Measurements from ENCODE around the gene MICAL3. TPM values are rescaled to one million over a fixed set of nuclear protein-coding genes. Genes with fewer than 3 reads are reported as not detected.

Gene MICAL3
- total and polyA plus RNA-seq, 9 of the 15 experiments (the other 6 are each of a cell fraction or from before 2014, with no cell fraction given), result 0.53 to 32.1 (median 12.3) TPM

DNA sequence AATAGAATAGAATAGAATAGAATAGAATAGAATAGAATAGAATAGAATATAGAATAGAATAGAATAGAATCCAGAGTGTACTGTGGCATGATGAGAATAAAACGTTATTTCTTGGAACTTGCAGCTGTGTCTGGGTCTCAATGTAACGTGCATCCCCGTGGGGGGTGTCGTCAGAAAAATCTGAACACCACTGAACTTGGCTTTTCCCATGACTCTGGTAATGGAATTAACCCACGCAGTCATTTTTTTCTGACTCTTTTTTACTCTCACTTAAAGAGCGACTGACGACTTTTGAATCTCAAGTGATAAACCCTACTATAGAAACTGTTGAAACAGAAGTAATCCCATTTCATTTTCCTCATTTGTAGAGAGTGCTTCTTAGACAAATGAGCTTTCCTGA, 157.7 kb downstream of the MICAL3 start:
- FAIRE-seq, result no peak
- Histone ChIP-seq H3K36me3 (ENCODE audit: control insufficient read depth, insufficient read depth, low read length) (peaks cover 48% of the 10 kb centered on the region; the same call in 2 of the 3 replicates), H3K27ac (ENCODE audit: extremely low read depth, low read depth, low read length) (no peak overlapping the region), H3K27me3 (ENCODE audit: control insufficient read depth in 2 of 2, insufficient read depth in 2 of 2, low read length in 2 of 2) (no peaks in the 10 kb centered on the region), H3K9me3 (replicated peaks; ENCODE audit: control insufficient read depth, insufficient read depth, low read depth, low read length) (no peaks in the 10 kb centered on the region), H3K79me2 (ENCODE audit: control insufficient read depth, insufficient read depth, low read length) (no peaks in the 10 kb centered on the region), H2AFZ (ENCODE audit: low read depth, low read length) (no peak overlapping the region), H3K4me1 (replicated peaks in 1 of 2; ENCODE audit: control insufficient read depth in 2 of 2, insufficient read depth in 2 of 2, low read length in 2 of 2) (peaks cover 0 to 6% of the 10 kb centered on the region in 2 experiments; a peak in 2 of 5 replicates), H3K9me1 (ENCODE audit: control insufficient read depth, insufficient read depth, low read length) (no peaks in the 10 kb centered on the region), H3K4me2 (ENCODE audit: insufficient read depth, low read length) (no peak overlapping the region), H3K9ac (ENCODE audit: insufficient read depth in 1 of 2, low read depth in 2 of 2, low read length in 2 of 2) (no peak overlapping the region), H4K20me1 (replicated peaks; ENCODE audit: control insufficient read depth, insufficient read depth, low read length) (no peaks in the 10 kb centered on the region), H3K4me3 (no peak overlapping the region)
- TF ChIP-seq FOS (IDR thresholded peaks at IDR 0.05; ENCODE audit: extremely low read depth, insufficient read length) (no peak), MXI1 (IDR thresholded peaks at IDR 0.05; ENCODE audit: low read depth, low read length) (no peak), SMARCA5 (IDR thresholded peaks at IDR 0.05) (no peak), ZNF699 (CRISPR knock-in tag; IDR thresholded peaks at IDR 0.05; ENCODE audit: insufficient replicate concordance) (no peak), ZNF408 (CRISPR knock-in tag; IDR thresholded peaks at IDR 0.05; ENCODE audit: low read depth) (no peak), DNMT1 (IDR thresholded peaks at IDR 0.05) (no peak), ZNF583 (CRISPR knock-in tag; IDR thresholded peaks at IDR 0.05) (no peak), RFX7 (CRISPR knock-in tag; IDR thresholded peaks at IDR 0.05) (no peak), ADNP (tag; IDR thresholded peaks at IDR 0.05) (no peak), ZC3H8 (IDR thresholded peaks at IDR 0.05) (no peak)
- TF ChIP-seq, protein P1, sequence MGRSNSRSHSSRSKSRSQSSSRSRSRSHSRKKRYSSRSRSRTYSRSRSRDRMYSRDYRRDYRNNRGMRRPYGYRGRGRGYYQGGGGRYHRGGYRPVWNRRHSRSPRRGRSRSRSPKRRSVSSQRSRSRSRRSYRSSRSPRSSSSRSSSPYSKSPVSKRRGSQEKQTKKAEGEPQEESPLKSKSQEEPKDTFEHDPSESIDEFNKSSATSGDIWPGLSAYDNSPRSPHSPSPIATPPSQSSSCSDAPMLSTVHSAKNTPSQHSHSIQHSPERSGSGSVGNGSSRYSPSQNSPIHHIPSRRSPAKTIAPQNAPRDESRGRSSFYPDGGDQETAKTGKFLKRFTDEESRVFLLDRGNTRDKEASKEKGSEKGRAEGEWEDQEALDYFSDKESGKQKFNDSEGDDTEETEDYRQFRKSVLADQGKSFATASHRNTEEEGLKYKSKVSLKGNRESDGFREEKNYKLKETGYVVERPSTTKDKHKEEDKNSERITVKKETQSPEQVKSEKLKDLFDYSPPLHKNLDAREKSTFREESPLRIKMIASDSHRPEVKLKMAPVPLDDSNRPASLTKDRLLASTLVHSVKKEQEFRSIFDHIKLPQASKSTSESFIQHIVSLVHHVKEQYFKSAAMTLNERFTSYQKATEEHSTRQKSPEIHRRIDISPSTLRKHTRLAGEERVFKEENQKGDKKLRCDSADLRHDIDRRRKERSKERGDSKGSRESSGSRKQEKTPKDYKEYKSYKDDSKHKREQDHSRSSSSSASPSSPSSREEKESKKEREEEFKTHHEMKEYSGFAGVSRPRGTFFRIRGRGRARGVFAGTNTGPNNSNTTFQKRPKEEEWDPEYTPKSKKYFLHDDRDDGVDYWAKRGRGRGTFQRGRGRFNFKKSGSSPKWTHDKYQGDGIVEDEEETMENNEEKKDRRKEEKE (IDR thresholded peaks at IDR 0.05; ENCODE audit: borderline replicate concordance in 1 of 2, control insufficient read depth in 1 of 2, low read depth in 2 of 2, low read length in 1 of 2), result no peak
- TF ChIP-seq, protein P2, sequence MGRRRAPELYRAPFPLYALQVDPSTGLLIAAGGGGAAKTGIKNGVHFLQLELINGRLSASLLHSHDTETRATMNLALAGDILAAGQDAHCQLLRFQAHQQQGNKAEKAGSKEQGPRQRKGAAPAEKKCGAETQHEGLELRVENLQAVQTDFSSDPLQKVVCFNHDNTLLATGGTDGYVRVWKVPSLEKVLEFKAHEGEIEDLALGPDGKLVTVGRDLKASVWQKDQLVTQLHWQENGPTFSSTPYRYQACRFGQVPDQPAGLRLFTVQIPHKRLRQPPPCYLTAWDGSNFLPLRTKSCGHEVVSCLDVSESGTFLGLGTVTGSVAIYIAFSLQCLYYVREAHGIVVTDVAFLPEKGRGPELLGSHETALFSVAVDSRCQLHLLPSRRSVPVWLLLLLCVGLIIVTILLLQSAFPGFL (CRISPR knock-in tag; IDR thresholded peaks at IDR 0.05), result no peak
- TF ChIP-seq, protein P3, sequence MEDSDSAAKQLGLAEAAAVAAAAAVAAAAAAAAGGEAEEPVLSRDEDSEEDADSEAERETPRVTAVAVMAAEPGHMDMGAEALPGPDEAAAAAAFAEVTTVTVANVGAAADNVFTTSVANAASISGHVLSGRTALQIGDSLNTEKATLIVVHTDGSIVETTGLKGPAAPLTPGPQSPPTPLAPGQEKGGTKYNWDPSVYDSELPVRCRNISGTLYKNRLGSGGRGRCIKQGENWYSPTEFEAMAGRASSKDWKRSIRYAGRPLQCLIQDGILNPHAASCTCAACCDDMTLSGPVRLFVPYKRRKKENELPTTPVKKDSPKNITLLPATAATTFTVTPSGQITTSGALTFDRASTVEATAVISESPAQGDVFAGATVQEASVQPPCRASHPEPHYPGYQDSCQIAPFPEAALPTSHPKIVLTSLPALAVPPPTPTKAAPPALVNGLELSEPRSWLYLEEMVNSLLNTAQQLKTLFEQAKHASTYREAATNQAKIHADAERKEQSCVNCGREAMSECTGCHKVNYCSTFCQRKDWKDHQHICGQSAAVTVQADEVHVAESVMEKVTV (CRISPR knock-in tag; IDR thresholded peaks at IDR 0.05), result no peak
- 79% methylated on average over 7 of the region's 7 CpGs for WGBS (ENCODE audit: insufficient coverage, low coverage, missing lambda C conversion rate)
- BruUV-seq (replicated peaks), result no TSS peak
- CTCF ChIA-PET (ENCODE audit: low intra/inter-chr PET ratio), result no interaction called here
- ATAC-seq, result no peak
- in situ Hi-C loops (cut with MboI) (no loop called here), intact Hi-C loops (cut with micrococcal nuclease) (no loop called here)
- POLR2A ChIA-PET, result no interaction called here
- no peak for DNase-seq (ENCODE audit: extremely low read depth in 1 of 4, low spot score in 3 of 4)

All from K562 (cell line).